Neural cell (in vitro differentiated cells): Measurements from ENCODE around the gene SLC25A3.

Experiments used
- EZH2 ChIP-seq: fragments of 200-600, 300-800 bp; shearing (Covaris generic), sonication (generic); IDR thresholded peaks from 2 replicates; pipeline ENCODE4 v1.6.1; 2014; ENCODE audit warnings: antibody characterized with exemption, low read length, borderline replicate concordance, mild to moderate bottlenecking; ENCODE audit not compliant: insufficient read depth, poor library complexity, severe bottlenecking
- POLR2AphosphoS5 ChIP-seq: IDR thresholded peaks from 2 replicates; pipeline ENCODE4 v1.6.1; 2012
- RAD21 ChIP-seq: fragments of 450-650 bp; conservative IDR thresholded peaks from 2 replicates; pipeline ENCODE4 v1.6.1; 2014; ENCODE audit warnings: antibody characterized with exemption, mild to moderate bottlenecking, moderate library complexity
- SMC3 ChIP-seq: fragments of 450-650 bp; conservative IDR thresholded peaks from 2 replicates; pipeline ENCODE4 v1.6.1; 2014; ENCODE audit warnings: antibody characterized with exemption, mild to moderate bottlenecking, moderate library complexity; ENCODE audit not compliant: poor library complexity
- TF ChIP-seq, protein P1 (sequence below): fragments of 450-650 bp; IDR thresholded peaks from 2 replicates; pipeline ENCODE4 v1.5.1; 2014; ENCODE audit warnings: antibody characterized with exemption, mild to moderate bottlenecking, moderate library complexity; ENCODE audit not compliant: poor library complexity, severe bottlenecking
- TF ChIP-seq, protein P2 (sequence below): IDR thresholded peaks from 2 replicates; pipeline ENCODE4 v1.6.1; 2012; ENCODE audit warnings: borderline replicate concordance

DNA sequence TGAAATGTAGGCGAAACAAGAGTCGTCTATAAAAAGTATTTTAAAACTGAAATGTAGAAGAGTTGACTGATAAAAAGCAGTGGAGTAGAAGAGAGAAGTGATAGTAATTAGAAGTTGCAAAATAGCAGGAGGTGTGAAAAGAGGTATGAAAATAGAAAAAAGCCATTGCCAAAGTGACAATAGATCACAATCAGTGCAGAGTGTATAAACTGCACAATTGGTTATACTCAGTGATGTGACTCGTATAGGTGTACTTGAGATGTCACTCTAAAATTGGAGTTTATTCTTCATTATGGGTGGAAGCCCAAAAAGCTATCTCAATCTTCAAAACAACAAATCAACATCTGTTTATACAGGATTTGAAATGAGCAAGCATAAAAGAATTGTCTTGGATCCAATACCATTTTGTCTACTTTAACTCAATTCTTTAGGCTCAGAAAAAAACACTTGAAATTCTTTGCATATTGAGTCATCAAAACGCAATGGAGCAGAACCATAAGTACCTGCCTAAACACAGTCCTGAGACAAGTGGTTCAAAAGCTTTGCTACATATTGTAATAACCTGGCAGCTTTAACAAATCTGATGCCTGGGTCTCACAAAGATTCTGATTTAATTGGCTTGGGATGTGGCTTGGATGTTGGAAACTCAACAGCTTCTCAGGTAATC, 42.3 kb downstream of the SLC25A3 start:
- TF ChIP-seq RAD21 (no peak), EZH2 (no peak), POLR2AphosphoS5 (no peak), SMC3 (no peak)
- TF ChIP-seq, protein P1, sequence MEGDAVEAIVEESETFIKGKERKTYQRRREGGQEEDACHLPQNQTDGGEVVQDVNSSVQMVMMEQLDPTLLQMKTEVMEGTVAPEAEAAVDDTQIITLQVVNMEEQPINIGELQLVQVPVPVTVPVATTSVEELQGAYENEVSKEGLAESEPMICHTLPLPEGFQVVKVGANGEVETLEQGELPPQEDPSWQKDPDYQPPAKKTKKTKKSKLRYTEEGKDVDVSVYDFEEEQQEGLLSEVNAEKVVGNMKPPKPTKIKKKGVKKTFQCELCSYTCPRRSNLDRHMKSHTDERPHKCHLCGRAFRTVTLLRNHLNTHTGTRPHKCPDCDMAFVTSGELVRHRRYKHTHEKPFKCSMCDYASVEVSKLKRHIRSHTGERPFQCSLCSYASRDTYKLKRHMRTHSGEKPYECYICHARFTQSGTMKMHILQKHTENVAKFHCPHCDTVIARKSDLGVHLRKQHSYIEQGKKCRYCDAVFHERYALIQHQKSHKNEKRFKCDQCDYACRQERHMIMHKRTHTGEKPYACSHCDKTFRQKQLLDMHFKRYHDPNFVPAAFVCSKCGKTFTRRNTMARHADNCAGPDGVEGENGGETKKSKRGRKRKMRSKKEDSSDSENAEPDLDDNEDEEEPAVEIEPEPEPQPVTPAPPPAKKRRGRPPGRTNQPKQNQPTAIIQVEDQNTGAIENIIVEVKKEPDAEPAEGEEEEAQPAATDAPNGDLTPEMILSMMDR, result no peak
- TF ChIP-seq, protein P2, sequence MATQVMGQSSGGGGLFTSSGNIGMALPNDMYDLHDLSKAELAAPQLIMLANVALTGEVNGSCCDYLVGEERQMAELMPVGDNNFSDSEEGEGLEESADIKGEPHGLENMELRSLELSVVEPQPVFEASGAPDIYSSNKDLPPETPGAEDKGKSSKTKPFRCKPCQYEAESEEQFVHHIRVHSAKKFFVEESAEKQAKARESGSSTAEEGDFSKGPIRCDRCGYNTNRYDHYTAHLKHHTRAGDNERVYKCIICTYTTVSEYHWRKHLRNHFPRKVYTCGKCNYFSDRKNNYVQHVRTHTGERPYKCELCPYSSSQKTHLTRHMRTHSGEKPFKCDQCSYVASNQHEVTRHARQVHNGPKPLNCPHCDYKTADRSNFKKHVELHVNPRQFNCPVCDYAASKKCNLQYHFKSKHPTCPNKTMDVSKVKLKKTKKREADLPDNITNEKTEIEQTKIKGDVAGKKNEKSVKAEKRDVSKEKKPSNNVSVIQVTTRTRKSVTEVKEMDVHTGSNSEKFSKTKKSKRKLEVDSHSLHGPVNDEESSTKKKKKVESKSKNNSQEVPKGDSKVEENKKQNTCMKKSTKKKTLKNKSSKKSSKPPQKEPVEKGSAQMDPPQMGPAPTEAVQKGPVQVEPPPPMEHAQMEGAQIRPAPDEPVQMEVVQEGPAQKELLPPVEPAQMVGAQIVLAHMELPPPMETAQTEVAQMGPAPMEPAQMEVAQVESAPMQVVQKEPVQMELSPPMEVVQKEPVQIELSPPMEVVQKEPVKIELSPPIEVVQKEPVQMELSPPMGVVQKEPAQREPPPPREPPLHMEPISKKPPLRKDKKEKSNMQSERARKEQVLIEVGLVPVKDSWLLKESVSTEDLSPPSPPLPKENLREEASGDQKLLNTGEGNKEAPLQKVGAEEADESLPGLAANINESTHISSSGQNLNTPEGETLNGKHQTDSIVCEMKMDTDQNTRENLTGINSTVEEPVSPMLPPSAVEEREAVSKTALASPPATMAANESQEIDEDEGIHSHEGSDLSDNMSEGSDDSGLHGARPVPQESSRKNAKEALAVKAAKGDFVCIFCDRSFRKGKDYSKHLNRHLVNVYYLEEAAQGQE, result no peak
